GM12892 (cell line): Measurements from ENCODE around the gene FBXL19.

ENCODE experiments used
- POLR2A ChIP-seq: IDR thresholded peaks from 2 replicates; pipeline ENCODE4 v1.6.1; 2011; ENCODE audit warnings: low read depth, low read length, control low read depth
- POLR2AphosphoS5 ChIP-seq: IDR thresholded peaks from 2 replicates; pipeline ENCODE4 v1.6.1; 2011; ENCODE audit warnings: low read depth, low read length, control low read depth

DNA sequence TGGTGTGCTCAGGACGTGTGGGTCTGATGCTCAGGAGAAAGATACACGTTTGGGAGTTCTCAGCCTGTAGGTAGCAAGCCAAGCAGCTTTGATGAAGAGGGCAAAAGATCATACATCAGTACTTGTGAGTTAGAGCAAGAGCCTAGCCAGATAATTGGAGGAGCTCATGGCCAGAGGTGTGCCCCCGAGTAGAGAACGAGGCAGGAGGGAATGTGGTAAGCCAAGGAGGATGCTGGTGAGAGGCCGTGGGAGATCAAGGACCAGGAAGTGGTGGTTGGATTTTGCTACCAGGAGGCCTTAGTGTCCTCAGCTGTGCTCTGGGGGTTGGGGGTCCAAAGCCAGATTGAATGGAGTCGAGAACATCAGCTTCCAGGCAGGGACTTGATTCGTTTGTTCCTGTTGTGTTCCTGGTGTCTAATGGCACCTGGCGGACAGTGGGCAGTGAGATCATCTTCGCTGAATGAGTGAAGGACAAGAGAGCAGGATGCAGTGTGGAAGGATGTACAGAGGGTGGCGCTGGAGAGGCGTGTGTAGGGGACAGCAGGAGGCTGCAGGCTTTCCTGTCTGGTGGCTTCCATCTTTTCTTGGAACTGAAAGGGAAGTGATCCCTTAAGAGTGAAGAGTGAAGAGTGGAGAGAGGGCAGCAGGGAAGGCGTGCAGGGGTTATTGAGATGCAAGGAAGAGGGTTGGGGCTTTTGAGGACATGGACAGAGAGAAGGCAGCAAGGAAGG, 11.6 kb downstream of the FBXL19 start:
- TF ChIP-seq POLR2A = no peak
- TF ChIP-seq POLR2AphosphoS5 = no peak
